Muscle layer of duodenum (tissue), 2 donors: ENCODE measurements around the gene TBX1.
A peak's percentile ranks its signal among the peaks of the same experiment; 100 is the strongest.

Source experiments
- H3K27ac ChIP-seq: one replicate; pipeline ENCODE4 v1.7.0; 2013; ENCODE audit warnings: mild to moderate bottlenecking, low read length
- H3K27me3 ChIP-seq: one replicate; pipeline ENCODE4 v1.7.0; 2013; ENCODE audit warnings: low read depth, mild to moderate bottlenecking, control low read depth, low read length
- H3K36me3 ChIP-seq, 2 donors: one replicate each; pipeline ENCODE4 v1.7.0; 2013; ENCODE audit warnings: low read length in 2 of 2, control low read depth in 1 of 2, mild to moderate bottlenecking in 1 of 2; ENCODE audit not compliant: insufficient read depth in 2 of 2, control insufficient read depth in 1 of 2
- H3K4me1 ChIP-seq, 2 donors: one replicate each; pipeline ENCODE4 v1.7.0; 2013; ENCODE audit warnings: low read length in 2 of 2, mild to moderate bottlenecking in 2 of 2, control low read depth in 1 of 2, moderate library complexity in 1 of 2; ENCODE audit not compliant: insufficient read depth in 2 of 2, control insufficient read depth in 1 of 2
- H3K4me3 ChIP-seq, 2 donors: one replicate each; pipeline ENCODE4 v1.7.0; 2013; ENCODE audit warnings: low read length in 2 of 2, low read depth in 1 of 2, mild to moderate bottlenecking in 1 of 2
- H3K9me3 ChIP-seq, 2 donors: one replicate each; pipeline ENCODE4 v1.7.0; 2013; ENCODE audit warnings: low read length in 2 of 2, control low read depth in 1 of 2, mild to moderate bottlenecking in 1 of 2; ENCODE audit not compliant: control insufficient read depth in 1 of 2
- donor health status: healthy.

Gene TBX1

GRCh38 chr22:19718456-19719049 is 42.0 kb upstream of the TBX1 start:
- peaks cover 0 to 34% of the 10 kb centered on the region in 2 donors for H3K4me1 ChIP-seq
- no peaks in the 10 kb centered on the region for H3K9me3 ChIP-seq
- peak overlapping the region; percentile 11 to 73 for H3K4me3 ChIP-seq
- peaks cover 0 to 30% of the 10 kb centered on the region in 2 donors for H3K36me3 ChIP-seq
- no peak overlapping the region for H3K27ac ChIP-seq
- H3K27me3 ChIP-seq, result no peaks in the 10 kb centered on the region

- Histone ChIP-seq H3K4me3 (peak overlapping the region in 1 of 2 donors; percentile 73), H3K27me3 (no peaks in the 10 kb centered on the region)
Observed at GRCh38 chr22:19719050-19719482, 41.5 kb upstream of the TBX1 start.

GRCh38 chr22:19719488-19720021 is 41.0 kb upstream of the TBX1 start:
- Histone ChIP-seq H3K4me3 (peak overlapping the region in 1 of 2 donors; percentile 73), H3K27ac (no peak overlapping the region), H3K4me1 (peaks cover 0 to 33% of the 10 kb centered on the region in 2 donors)

More at GRCh38 chr22:19719050-19719482, 41.5 kb upstream of the TBX1 start:
- Histone ChIP-seq H3K9me3 (no peaks in the 10 kb centered on the region), H3K4me1 (peaks cover 0 to 33% of the 10 kb centered on the region in 2 donors), H3K27ac (no peak overlapping the region), H3K36me3 (peaks cover 0 to 30% of the 10 kb centered on the region in 2 donors)

GRCh38 chr22:19720150-19720827 is 40.3 kb upstream of the TBX1 start:
- Histone ChIP-seq H3K27me3 (no peaks in the 10 kb centered on the region), H3K27ac (no peak overlapping the region), H3K4me3 (no peak overlapping the region), H3K9me3 (no peaks in the 10 kb centered on the region), H3K36me3 (peaks cover 0 to 30% of the 10 kb centered on the region in 2 donors), H3K4me1 (peaks cover 0 to 27% of the 10 kb centered on the region in 2 donors)

More at GRCh38 chr22:19719488-19720021, 41.0 kb upstream of the TBX1 start:
- Histone ChIP-seq H3K9me3 (no peaks in the 10 kb centered on the region), H3K27me3 (no peaks in the 10 kb centered on the region), H3K36me3 (peaks cover 0 to 30% of the 10 kb centered on the region in 2 donors)

- Histone ChIP-seq H3K27me3 (no peaks in the 10 kb centered on the region), H3K27ac (no peak overlapping the region), H3K4me3 (no peak overlapping the region), H3K4me1 (peaks cover 0 to 27% of the 10 kb centered on the region in 2 donors), H3K9me3 (no peaks in the 10 kb centered on the region), H3K36me3 (peaks cover 0 to 30% of the 10 kb centered on the region in 2 donors)
Observed at GRCh38 chr22:19720999-19721329, 39.6 kb upstream of the TBX1 start.

GRCh38 chr22:19721330-19722177 is 39.0 kb upstream of the TBX1 start:
- H3K27ac ChIP-seq, result no peak overlapping the region
- H3K4me1 ChIP-seq, result peaks cover 0 to 27% of the 10 kb centered on the region in 2 donors
- no peaks in the 10 kb centered on the region for H3K27me3 ChIP-seq
- H3K9me3 ChIP-seq, result no peaks in the 10 kb centered on the region
- no peak overlapping the region for H3K4me3 ChIP-seq
- peaks cover 0 to 30% of the 10 kb centered on the region in 2 donors for H3K36me3 ChIP-seq

GRCh38 chr22:19722178-19722981 is 38.2 kb upstream of the TBX1 start:
- H3K4me1 ChIP-seq, result peaks cover 0 to 24% of the 10 kb centered on the region in 2 donors
- H3K27me3 ChIP-seq, result no peaks in the 10 kb centered on the region
- H3K4me3 ChIP-seq, result no peak overlapping the region
- no peaks in the 10 kb centered on the region for H3K9me3 ChIP-seq
- H3K36me3 ChIP-seq, result peaks cover 0 to 30% of the 10 kb centered on the region in 2 donors
- no peak overlapping the region for H3K27ac ChIP-seq

GRCh38 chr22:19722982-19723231 is 37.7 kb upstream of the TBX1 start:
- peaks cover 0 to 30% of the 10 kb centered on the region in 2 donors for H3K36me3 ChIP-seq
- H3K27ac ChIP-seq, result no peak overlapping the region
- no peaks in the 10 kb centered on the region for H3K27me3 ChIP-seq
- peaks cover 0 to 18% of the 10 kb centered on the region in 2 donors for H3K4me1 ChIP-seq
- H3K9me3 ChIP-seq, result no peaks in the 10 kb centered on the region
- H3K4me3 ChIP-seq, result no peak overlapping the region

GRCh38 chr22:19723232-19723982 is 37.2 kb upstream of the TBX1 start, which contains the start of gene GP1BB:
TSS of gene GP1BB (plus strand) at chr22:19723539. CDS start at chr22:19723570, 31 bp downstream.
- Histone ChIP-seq H3K4me1 (peaks cover 0 to 18% of the 10 kb centered on the region in 2 donors), H3K27ac (no peak within 1 kb of the TSS), H3K36me3 (peaks cover 0 to 30% of the 10 kb centered on the region in 2 donors), H3K27me3 (no peaks in the 10 kb centered on the region), H3K9me3 (no peaks in the 10 kb centered on the region), H3K4me3 (peak within 1 kb of the TSS in 1 of 2 donors; percentile 38)
